ENCODE measurements around the gene IGFBPL1.
A peak's percentile ranks its signal among the peaks of the same experiment; 100 is the strongest.

The IGFBPL1 gene

GRCh38 chr9:38395653-38396370 is 28.4 kb downstream of the IGFBPL1 start:
- H3K4me3 ChIP-seq (ENCODE audit: low read length): no peak overlapping the region
- no peak for TF ChIP-seq ZNF274 (IDR thresholded peaks at IDR 0.05; ENCODE audit: low read depth, low read length)

- H3K4me3 ChIP-seq (ENCODE audit: low read length): no peak overlapping the region
- TF ChIP-seq ZNF274 (IDR thresholded peaks at IDR 0.05; ENCODE audit: low read depth, low read length): no peak
Measured at GRCh38 chr9:38394416-38394815, 29.8 kb downstream of the IGFBPL1 start.

- H3K4me3 ChIP-seq (ENCODE audit: low read length): peak overlapping the region; percentile 74
- no peak for TF ChIP-seq ZNF274 (IDR thresholded peaks at IDR 0.05; ENCODE audit: low read depth, low read length)
Measured at GRCh38 chr9:38393128-38393796, 31.0 kb downstream of the IGFBPL1 start.

GRCh38 chr9:38392235-38393127 is 31.8 kb downstream of the IGFBPL1 start, which contains the start of gene ALDH1B1:
ALDH1B1 (plus strand) TSS chr9:38392702; CDS start chr9:38395749, 3,047 bp downstream.
- peak within 1 kb of the TSS; percentile 74 for H3K4me3 ChIP-seq (ENCODE audit: low read length)
- no peak for TF ChIP-seq ZNF274 (IDR thresholded peaks at IDR 0.05; ENCODE audit: low read depth, low read length)

GRCh38 chr9:38391278-38392118 is 32.8 kb downstream of the IGFBPL1 start:
- no peak overlapping the region for H3K4me3 ChIP-seq (ENCODE audit: low read length)
- TF ChIP-seq ZNF274 (IDR thresholded peaks at IDR 0.05; ENCODE audit: low read depth, low read length): no peak

- H3K4me3 ChIP-seq (ENCODE audit: low read length): no peak overlapping the region
- TF ChIP-seq ZNF274 (IDR thresholded peaks at IDR 0.05; ENCODE audit: low read depth, low read length): no peak
Measured at GRCh38 chr9:38390851-38391250, 33.4 kb downstream of the IGFBPL1 start.

- H3K4me3 ChIP-seq (ENCODE audit: low read length): no peak overlapping the region
Measured at GRCh38 chr9:38390442-38390841, 33.8 kb downstream of the IGFBPL1 start.

GRCh38 chr9:38389313-38389712 is 34.9 kb downstream of the IGFBPL1 start:
- no peak overlapping the region for H3K4me3 ChIP-seq (ENCODE audit: low read length)
- no peak for TF ChIP-seq ZNF274 (IDR thresholded peaks at IDR 0.05; ENCODE audit: low read depth, low read length)

More at GRCh38 chr9:38390442-38390841, 33.8 kb downstream of the IGFBPL1 start:
- TF ChIP-seq ZNF274 (IDR thresholded peaks at IDR 0.05; ENCODE audit: low read depth, low read length): no peak

GRCh38 chr9:38388283-38389223 is 35.7 kb downstream of the IGFBPL1 start:
- H3K4me3 ChIP-seq (ENCODE audit: low read length): no peak overlapping the region
- TF ChIP-seq ZNF274 (IDR thresholded peaks at IDR 0.05; ENCODE audit: low read depth, low read length): no peak

- TF ChIP-seq ZNF274 (IDR thresholded peaks at IDR 0.05; ENCODE audit: low read depth, low read length): no peak
- H3K4me3 ChIP-seq (ENCODE audit: low read length): no peak overlapping the region
Measured at GRCh38 chr9:38387751-38388150, 36.5 kb downstream of the IGFBPL1 start.

GRCh38 chr9:38387066-38387465 is 37.2 kb downstream of the IGFBPL1 start:
- no peak for TF ChIP-seq ZNF274 (IDR thresholded peaks at IDR 0.05; ENCODE audit: low read depth, low read length)
- no peak overlapping the region for H3K4me3 ChIP-seq (ENCODE audit: low read length)

- no peak for TF ChIP-seq ZNF274 (IDR thresholded peaks at IDR 0.05; ENCODE audit: low read depth, low read length)
- no peak overlapping the region for H3K4me3 ChIP-seq (ENCODE audit: low read length)
Measured at GRCh38 chr9:38386319-38386895, 37.8 kb downstream of the IGFBPL1 start.

All from GM08714 (cell line).